ENCODE measurements around the gene CRHR2.
"Not testable (repeated sequence)": the region's sequence is repeated elsewhere in the genome, so short reads cannot be mapped to it uniquely, and the experiment has no call there.

CRHR2 gene

DNA sequence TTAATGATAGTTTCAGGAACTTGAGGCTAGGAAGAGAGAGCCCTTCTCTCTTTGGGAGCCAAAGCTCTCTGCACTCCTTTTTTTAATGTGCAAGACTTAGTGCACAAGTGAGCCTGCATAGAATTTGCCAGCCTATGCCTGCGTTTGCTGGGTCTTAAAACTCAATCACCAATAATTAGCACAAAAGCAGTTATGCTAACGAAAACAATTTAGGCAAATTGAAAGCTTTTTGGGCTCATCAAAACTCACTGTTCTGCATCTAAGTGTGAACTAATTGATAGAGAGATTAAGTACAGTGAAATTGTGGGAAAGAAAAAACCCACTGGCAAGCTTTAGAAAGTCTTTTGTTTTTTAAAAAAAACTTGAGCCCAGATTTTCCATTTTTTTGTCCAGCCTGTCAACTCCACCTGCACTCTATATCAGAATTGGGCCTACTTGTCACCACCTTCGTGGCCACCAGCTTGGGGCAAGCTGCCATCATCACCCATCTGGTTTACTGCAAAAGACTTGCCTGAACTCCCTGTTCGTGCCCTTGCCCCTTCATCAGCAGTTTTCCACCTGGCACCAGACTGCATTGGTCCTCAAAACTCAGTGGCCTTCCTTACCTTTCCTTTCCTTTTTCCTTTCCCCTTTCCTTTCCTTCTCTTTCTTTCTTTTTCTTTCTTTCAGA, 37.8 kb downstream of the CRHR2 start:
- TF ChIP-seq, protein P1, sequence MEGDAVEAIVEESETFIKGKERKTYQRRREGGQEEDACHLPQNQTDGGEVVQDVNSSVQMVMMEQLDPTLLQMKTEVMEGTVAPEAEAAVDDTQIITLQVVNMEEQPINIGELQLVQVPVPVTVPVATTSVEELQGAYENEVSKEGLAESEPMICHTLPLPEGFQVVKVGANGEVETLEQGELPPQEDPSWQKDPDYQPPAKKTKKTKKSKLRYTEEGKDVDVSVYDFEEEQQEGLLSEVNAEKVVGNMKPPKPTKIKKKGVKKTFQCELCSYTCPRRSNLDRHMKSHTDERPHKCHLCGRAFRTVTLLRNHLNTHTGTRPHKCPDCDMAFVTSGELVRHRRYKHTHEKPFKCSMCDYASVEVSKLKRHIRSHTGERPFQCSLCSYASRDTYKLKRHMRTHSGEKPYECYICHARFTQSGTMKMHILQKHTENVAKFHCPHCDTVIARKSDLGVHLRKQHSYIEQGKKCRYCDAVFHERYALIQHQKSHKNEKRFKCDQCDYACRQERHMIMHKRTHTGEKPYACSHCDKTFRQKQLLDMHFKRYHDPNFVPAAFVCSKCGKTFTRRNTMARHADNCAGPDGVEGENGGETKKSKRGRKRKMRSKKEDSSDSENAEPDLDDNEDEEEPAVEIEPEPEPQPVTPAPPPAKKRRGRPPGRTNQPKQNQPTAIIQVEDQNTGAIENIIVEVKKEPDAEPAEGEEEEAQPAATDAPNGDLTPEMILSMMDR (IDR thresholded peaks at IDR 0.05; ENCODE audit: low read depth, low read length), result no peak
- peaks cover 26% of the 10 kb centered on the region for H3K36me3 ChIP-seq
- H3K9me3 ChIP-seq (ENCODE audit: severe bottlenecking), result no peaks in the 10 kb centered on the region
- H3K4me3 ChIP-seq (ENCODE audit: low read depth, low read length), result no peak overlapping the region
- H3K27me3 ChIP-seq (ENCODE audit: insufficient read depth, low read depth, severe bottlenecking), result no peaks in the 10 kb centered on the region
- no peak overlapping the region for H3K27ac ChIP-seq
- no peak for DNase-seq

- Histone ChIP-seq H3K36me3 (peaks cover 26% of the 10 kb centered on the region), H3K27me3 (ENCODE audit: insufficient read depth, low read depth, severe bottlenecking) (no peaks in the 10 kb centered on the region), H3K9me3 (ENCODE audit: severe bottlenecking) (no peaks in the 10 kb centered on the region), H3K4me3 (ENCODE audit: low read depth, low read length) (no peak overlapping the region), H3K27ac (no peak overlapping the region)
- TF ChIP-seq, protein P1 (IDR thresholded peaks at IDR 0.05; ENCODE audit: low read depth, low read length), result no peak
- DNase-seq, result no peak
These were observed 39.5 kb downstream of the CRHR2 start for GRCh38 chr7:30642789-30643188.

DNA sequence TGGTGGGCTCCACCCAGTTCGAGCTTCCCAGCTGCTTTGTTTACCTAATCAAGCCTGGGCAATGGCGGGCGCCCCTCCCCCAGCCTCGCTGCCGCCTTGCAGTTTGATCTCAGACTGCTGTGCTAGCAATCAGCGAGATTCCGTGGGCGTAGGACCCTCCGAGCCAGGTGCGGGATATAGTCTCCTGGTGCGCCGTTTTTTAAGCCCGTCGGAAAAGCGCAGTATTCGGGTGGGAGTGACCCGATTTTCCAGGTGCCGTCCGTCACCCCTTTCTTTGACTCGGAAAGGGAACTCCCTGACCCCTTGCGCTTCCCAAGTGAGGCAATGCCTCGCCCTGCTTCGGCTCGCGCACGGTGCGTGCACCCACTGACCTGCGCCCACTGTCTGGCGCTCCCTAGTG, 39.9 kb downstream of the CRHR2 start:
- peaks cover 26% of the 10 kb centered on the region for H3K36me3 ChIP-seq
- not testable (repeated sequence) for H3K27ac ChIP-seq; H3K9me3 ChIP-seq (ENCODE audit: severe bottlenecking); DNase-seq; H3K27me3 ChIP-seq (ENCODE audit: insufficient read depth, low read depth, severe bottlenecking); H3K4me3 ChIP-seq (ENCODE audit: low read depth, low read length)

GRCh38 chr7:30635798-30636197, 46.5 kb downstream of the CRHR2 start:
- peaks cover 47% of the 10 kb centered on the region for H3K36me3 ChIP-seq
- no peak overlapping the region for H3K4me3 ChIP-seq (ENCODE audit: low read depth, low read length)
- no peak overlapping the region for H3K27ac ChIP-seq
- H3K9me3 ChIP-seq (ENCODE audit: severe bottlenecking), result no peaks in the 10 kb centered on the region
- H3K27me3 ChIP-seq (ENCODE audit: insufficient read depth, low read depth, severe bottlenecking), result no peaks in the 10 kb centered on the region
- TF ChIP-seq, protein P1 (IDR thresholded peaks at IDR 0.05; ENCODE audit: low read depth, low read length), result no peak
- DNase-seq, result no peak

GRCh38 chr7:30634634-30635201, 47.5 kb downstream of the CRHR2 start:
- Histone ChIP-seq H3K9me3 (ENCODE audit: severe bottlenecking) (no peaks in the 10 kb centered on the region), H3K27me3 (ENCODE audit: insufficient read depth, low read depth, severe bottlenecking) (no peaks in the 10 kb centered on the region), H3K27ac (no peak overlapping the region), H3K4me3 (ENCODE audit: low read depth, low read length) (no peak overlapping the region), H3K36me3 (peaks cover 51% of the 10 kb centered on the region)
- TF ChIP-seq, protein P1 (IDR thresholded peaks at IDR 0.05; ENCODE audit: low read depth, low read length), result no peak
- DNase-seq, result no peak

GRCh38 chr7:30634193-30634626, 48.0 kb downstream of the CRHR2 start:
- TF ChIP-seq, protein P1 (IDR thresholded peaks at IDR 0.05; ENCODE audit: low read depth, low read length), result no peak
- Histone ChIP-seq H3K36me3 (peaks cover 56% of the 10 kb centered on the region), H3K27me3 (ENCODE audit: insufficient read depth, low read depth, severe bottlenecking) (no peaks in the 10 kb centered on the region), H3K4me3 (ENCODE audit: low read depth, low read length) (no peak overlapping the region), H3K9me3 (ENCODE audit: severe bottlenecking) (no peaks in the 10 kb centered on the region), H3K27ac (no peak overlapping the region)
- no peak for DNase-seq

All from WERI-Rb-1 (cell line).